Ovary (tissue), 10 donors: Measurements from ENCODE around the gene MYDGF. TPM values are rescaled to one million over a fixed set of nuclear protein-coding genes. Genes with fewer than 3 reads are reported as not detected.

ENCODE experiments used
- DNase-seq, 5 donors: peaks; one replicate each; pipeline ENCODE4 v3.0.0-alpha.2; 2019 to 2020
- H3K27ac ChIP-seq, 2 donors: fragments of 200-600 bp; one replicate each; pipeline versions ENCODE4 v1.5.1 to v1.8.0; 2019 to 2022
- H3K27me3 ChIP-seq: fragments of 200-600 bp; one replicate; pipeline ENCODE4 v1.8.0; 2022
- H3K36me3 ChIP-seq: fragments of 200-600 bp; sonication (generic); one replicate; pipeline ENCODE4 v1.5.1; 2019
- H3K4me1 ChIP-seq: one replicate; pipeline ENCODE4 v1.8.1; 2013; ENCODE audit warnings: mild to moderate bottlenecking, moderate library complexity; ENCODE audit not compliant: insufficient read depth
- H3K4me3 ChIP-seq: fragments of 200-600 bp; sonication (generic); one replicate; pipeline ENCODE4 v1.5.1; 2017
- H3K9me3 ChIP-seq, 2 donors: fragments of 200-600 bp in 1 of 2; sonication (generic) in 1 of 2; one replicate each; pipeline versions ENCODE4 v1.5.1 to v1.8.1; 2013 to 2019; ENCODE audit warnings: mild to moderate bottlenecking in 1 of 2, moderate library complexity in 1 of 2
- EP300 ChIP-seq: sonication (generic); formaldehyde crosslinking; IDR thresholded peaks from one replicate; pipeline ENCODE4 v1.6.1; 2017; ENCODE audit warnings: antibody characterized with exemption
- POLR2A ChIP-seq: fragments of 450-650 bp; IDR thresholded peaks from one replicate; pipeline ENCODE4 v1.6.1; 2017; ENCODE audit warnings: antibody characterized with exemption, mild to moderate bottlenecking, moderate library complexity
- WGBS, 3 donors: extraction: QIAGEN DNeasy Blood & Tissue Kit in 1 of 3; methylation state at CpG; one replicate each; pipeline versions ENCODE4 v1.1.5 to v1.1.7; 2013 to 2017; 5-methylcytosine and 5-hydroxymethylcytosine counted together
- intact Hi-C, 4 donors: fragments of 100-400 bp; cut with DNase I; formaldehyde crosslinking; loops; one replicate each; pipeline versions ENCODE4 v1.11.0 to v1.15.1; 2022 to 2023
- long read RNA-seq, 3 donors: library from polyadenylated mRNA in 2 of 3; unstranded in 2 of 3; transcript quantifications; one replicate each; pipeline ENCODE4 v2.0.0 and lab custom pipeline, GENCODE V29; 2021 to 2026
- polyA plus RNA-seq, 2 donors: library from polyadenylated mRNA; stranded (reverse); fragments of 200-250 nt in 1 of 2; fragments of 350-450 nt in 1 of 2; fragmentation: Illumina TruSeq in 1 of 2; extraction: RNeasy Lipid Tissue Mini Kit (QIAGEN cat#74804) in 1 of 2; gene quantifications; one replicate each; pipeline ENCODE4 v1.2.3, GENCODE V29; 2013 to 2014
- total RNA-seq, 7 donors: library from RNA; depleted of rRNA in 2 of 7; stranded (reverse); fragments of >200 nt in 2 of 7; fragmentation: NEBNext Ultra II Directional in 3 of 7; extraction: Animal tissue kit (Norgen Biotek cat#: 25700) in 3 of 7; gene quantifications; one replicate each; pipeline versions ENCODE4 v1.1.0 to v1.2.4, GENCODE V29; 2016 to 2023
- TF ChIP-seq, protein P1 (sequence below), 3 donors: fragments of 450-650 bp in 2 of 3; fragments of 200-600 bp in 1 of 3; IDR thresholded peaks; one replicate each; pipeline versions ENCODE4 v1.5.1 to v1.8.0; 2016 to 2022; ENCODE audit warnings: antibody characterized with exemption in 3 of 3, mild to moderate bottlenecking in 1 of 3
- donor health status: DM: no; HTN: no; CAD: no; lungs with moderate emphysema.
- donor health status: DM: no; HTN: no; CAD: no.
- donor health status: Bipolar disorder and iron deficiency.
- donor health status: DM: yes; HTN: yes; CAD: no.
- donor health status: DM: no; HTN: no; CAD: no.
- donor health status: DM: yes; HTN: yes; CAD: no.

The MYDGF gene
- total RNA-seq: 10 to 100 TPM; 28.6 to 76.1 (median 59.4) TPM
- polyA plus RNA-seq: 10 to 100 TPM; 44.5 to 85.4 TPM
- long read RNA-seq, donor 1, transcript MYDGF-201 (6 exons, 1,018 nt): major isoform, 129 of 148 reads
- long read RNA-seq, donor 1, partial matches to known transcripts: 1 of 148 reads
- long read RNA-seq, donor 1, other reads (novel, unspliced or antisense): 18 of 148 reads
- long read RNA-seq, donor 2, transcript MYDGF-201 (6 exons, 1,018 nt): major isoform, 88 of 96 reads
- long read RNA-seq, donor 2, partial matches to known transcripts: 8 of 96 reads
- long read RNA-seq, donor 2, other reads (novel, unspliced or antisense): 0 of 96 reads
- long read RNA-seq, donor 3, transcript MYDGF-201 (6 exons, 1,018 nt): major isoform, 96 of 233 reads
- long read RNA-seq, donor 3, partial matches to known transcripts: 132 of 233 reads
- long read RNA-seq, donor 3, other reads (novel, unspliced or antisense): 5 of 233 reads

DNA sequence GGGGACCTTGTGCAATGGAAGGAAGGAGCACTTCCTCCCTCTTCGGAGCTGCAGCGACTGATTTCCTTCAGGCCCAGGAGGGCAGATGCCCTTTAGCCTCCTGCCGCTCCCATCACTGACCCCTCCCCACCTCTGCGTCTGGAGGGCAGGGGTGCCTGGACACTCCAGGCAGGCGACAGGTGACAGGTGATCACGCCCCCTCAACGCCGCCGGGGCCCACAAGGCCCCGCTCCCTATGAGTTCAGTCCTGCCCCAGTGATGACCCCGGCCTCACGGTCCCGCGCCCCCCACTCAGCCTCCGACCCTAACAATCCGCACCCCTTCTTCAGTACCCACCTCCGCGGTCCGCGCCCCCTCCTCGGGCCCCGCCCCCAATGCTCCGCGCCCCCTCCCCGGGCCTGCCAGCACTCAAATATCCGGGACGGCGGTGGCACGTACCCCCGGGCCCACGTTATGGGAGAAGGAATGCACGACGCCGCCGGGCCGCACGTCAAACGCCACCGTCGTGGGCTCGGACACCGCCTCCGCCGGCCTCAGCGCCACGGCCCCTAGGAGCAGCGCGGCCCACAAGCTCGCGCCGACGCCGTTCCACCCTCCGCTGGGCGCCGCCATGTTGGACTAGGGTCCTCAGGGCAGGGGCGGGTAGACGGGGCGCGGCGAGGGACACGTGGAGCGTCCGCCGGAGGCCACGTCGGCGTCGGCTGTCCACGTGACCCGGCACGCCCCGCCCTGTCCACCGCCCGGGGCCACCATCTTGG lies at the start of gene MYDGF:
MYDGF (minus strand) TSS at position 620 of the 758 bp plus-strand sequence; CDS start at position 612, 8 bp downstream.
- Histone ChIP-seq H3K27me3 (no peaks in the 10 kb centered on the region), H3K4me3 (peak within 1 kb of the TSS; percentile 91), H3K27ac (peak within 1 kb of the TSS; percentile 5 to 39), H3K9me3 (no peaks in the 10 kb centered on the region), H3K4me1 (no peaks in the 10 kb centered on the region), H3K36me3 (no peaks in the 10 kb centered on the region)
- intact Hi-C loops: no loop called here
- WGBS, 3 donors: 0 to 1% (median 0%) methylated on average over 44 to 75 of the region's 75 CpGs
- TF ChIP-seq POLR2A: peak; percentile 30
- TF ChIP-seq, protein P1, sequence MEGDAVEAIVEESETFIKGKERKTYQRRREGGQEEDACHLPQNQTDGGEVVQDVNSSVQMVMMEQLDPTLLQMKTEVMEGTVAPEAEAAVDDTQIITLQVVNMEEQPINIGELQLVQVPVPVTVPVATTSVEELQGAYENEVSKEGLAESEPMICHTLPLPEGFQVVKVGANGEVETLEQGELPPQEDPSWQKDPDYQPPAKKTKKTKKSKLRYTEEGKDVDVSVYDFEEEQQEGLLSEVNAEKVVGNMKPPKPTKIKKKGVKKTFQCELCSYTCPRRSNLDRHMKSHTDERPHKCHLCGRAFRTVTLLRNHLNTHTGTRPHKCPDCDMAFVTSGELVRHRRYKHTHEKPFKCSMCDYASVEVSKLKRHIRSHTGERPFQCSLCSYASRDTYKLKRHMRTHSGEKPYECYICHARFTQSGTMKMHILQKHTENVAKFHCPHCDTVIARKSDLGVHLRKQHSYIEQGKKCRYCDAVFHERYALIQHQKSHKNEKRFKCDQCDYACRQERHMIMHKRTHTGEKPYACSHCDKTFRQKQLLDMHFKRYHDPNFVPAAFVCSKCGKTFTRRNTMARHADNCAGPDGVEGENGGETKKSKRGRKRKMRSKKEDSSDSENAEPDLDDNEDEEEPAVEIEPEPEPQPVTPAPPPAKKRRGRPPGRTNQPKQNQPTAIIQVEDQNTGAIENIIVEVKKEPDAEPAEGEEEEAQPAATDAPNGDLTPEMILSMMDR (IDR thresholded peaks at IDR 0.05): no peak
- no peak for TF ChIP-seq EP300
- peak; percentile 92 to 97 (median 93) for DNase-seq

DNA sequence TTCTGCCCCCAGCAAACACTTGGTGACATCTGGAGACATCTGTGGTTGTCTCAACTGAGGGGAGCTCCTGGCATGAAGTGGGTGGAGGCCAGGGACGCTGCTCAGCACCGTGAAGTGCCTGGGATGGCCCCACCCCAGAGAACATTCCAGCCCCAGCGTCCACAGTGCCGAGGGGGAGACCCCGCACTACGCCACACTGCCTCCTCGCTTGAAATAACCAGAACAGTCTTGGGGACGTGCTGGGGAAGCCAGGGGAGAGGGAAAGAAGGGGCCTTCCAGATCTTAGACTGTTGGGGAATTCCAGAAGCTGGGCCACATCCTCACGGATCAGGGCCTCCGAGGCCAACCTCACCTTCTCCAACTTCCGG lies 49.3 kb upstream of the MYDGF start:
- 77 to 86% (median 81%) methylated on average over 11 of the region's 11 CpGs for WGBS, 3 donors
- no peak overlapping the region for H3K4me3 ChIP-seq
- intact Hi-C loops: no loop called here
- peaks cover 7% of the 10 kb centered on the region for H3K4me1 ChIP-seq
- no peaks in the 10 kb centered on the region for H3K9me3 ChIP-seq
- no peak overlapping the region for H3K27ac ChIP-seq
- H3K36me3 ChIP-seq: no peaks in the 10 kb centered on the region
- DNase-seq: no peak
- TF ChIP-seq POLR2A (no peak), EP300 (no peak)
- TF ChIP-seq, protein P1 (IDR thresholded peaks at IDR 0.05): no peak
- no peaks in the 10 kb centered on the region for H3K27me3 ChIP-seq

DNA sequence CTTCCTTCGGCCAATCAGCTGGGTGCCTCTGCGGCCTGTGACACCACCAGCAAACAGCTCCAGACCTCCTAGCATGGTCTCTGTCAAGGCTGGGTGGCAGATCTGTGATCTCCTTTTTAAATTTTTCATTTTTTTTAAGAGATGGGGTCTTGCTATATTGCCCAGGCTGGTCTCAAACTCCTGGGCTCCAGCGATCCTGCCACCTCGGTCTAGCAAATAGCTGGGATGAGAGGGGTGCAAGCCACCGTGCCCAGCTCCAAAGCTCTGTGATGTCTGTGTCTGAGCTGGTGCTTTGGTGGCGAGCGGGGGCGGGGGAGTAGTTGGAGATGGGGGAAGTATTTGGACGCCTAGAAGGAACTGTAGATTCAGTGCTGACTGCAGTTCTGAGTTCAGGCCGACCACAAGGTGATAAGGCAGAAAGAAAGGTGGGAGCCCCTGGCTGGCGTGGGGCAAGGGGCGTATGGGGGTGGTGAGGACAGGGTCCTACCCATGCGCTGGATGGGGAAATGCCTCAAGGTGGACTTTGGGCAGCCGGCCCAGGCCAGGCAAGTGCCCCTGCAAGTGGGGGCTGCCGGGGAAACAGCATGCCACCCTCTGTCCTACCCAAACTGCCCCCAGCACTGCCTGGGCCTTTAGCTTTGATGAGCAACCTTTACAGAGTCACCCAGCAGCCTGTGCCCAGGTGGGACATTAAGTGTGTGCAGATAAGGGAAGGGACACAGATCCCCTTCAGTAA lies 48.0 kb upstream of the MYDGF start:
- H3K27me3 ChIP-seq: no peaks in the 10 kb centered on the region
- intact Hi-C loops: no loop called here
- TF ChIP-seq POLR2A (no peak), EP300 (no peak)
- TF ChIP-seq, protein P1 (IDR thresholded peaks at IDR 0.05): no peak
- no peak overlapping the region for H3K27ac ChIP-seq
- DNase-seq: no peak
- WGBS, 3 donors: 87 to 90% (median 88%) methylated on average over 15 of the region's 15 CpGs
- H3K4me1 ChIP-seq: peaks cover 7% of the 10 kb centered on the region
- H3K9me3 ChIP-seq: no peaks in the 10 kb centered on the region
- no peak overlapping the region for H3K4me3 ChIP-seq
- no peaks in the 10 kb centered on the region for H3K36me3 ChIP-seq
